Measurements from ENCODE around the gene TRIML1. TPM values are rescaled to one million over a fixed set of nuclear protein-coding genes. Genes with fewer than 3 reads are reported as not detected.

Gene TRIML1
- total RNA-seq, 1 donor from 2014 or later: not detected

DNA sequence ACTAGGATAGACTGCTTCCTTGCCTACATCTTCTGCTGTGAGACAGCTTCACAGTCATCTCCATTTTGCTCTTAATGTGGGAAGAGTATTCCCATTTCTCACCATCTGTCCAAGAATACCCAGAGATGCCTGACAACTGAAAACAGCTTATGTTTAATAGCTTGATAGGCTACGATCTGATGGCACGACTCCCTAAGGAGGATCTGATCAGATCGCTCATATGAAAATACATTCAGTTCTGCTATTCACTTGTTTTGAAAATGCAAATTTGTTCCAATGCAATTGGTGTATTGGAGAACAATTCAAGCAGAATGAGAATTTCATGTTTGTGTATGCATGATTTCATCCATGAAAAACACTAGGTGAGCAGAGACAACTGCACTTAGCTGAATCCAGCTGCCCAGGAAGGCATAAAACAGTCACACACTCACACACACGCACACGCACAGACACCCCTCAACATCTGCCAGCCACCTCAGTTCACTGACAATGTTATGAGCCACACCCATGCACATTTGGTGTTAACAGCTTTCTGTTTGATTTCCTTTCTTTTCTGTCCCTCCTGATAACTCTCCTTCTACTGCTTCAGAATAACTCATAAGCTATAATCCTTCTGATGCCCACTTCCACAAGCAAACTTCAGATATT, 29.6 kb downstream of the TRIML1 start:
- Mint-ChIP-seq H3K27ac (no peak overlapping the region), H3K9me3 (no peaks in the 10 kb centered on the region), H3K4me3 (no peak overlapping the region), H3K36me3 (no peaks in the 10 kb centered on the region), H3K4me1 (peaks cover 12% of the 10 kb centered on the region), H3K27me3 (ENCODE audit: insufficient read depth, low read depth) (no peaks in the 10 kb centered on the region)
- H3K4me2 ChIP-seq: no peak overlapping the region
- no peak overlapping the region for H3K9ac ChIP-seq
- H3K4me1 ChIP-seq: no peaks in the 10 kb centered on the region
- H3K79me2 ChIP-seq (ENCODE audit: low read depth): no peaks in the 10 kb centered on the region
- H4K20me1 ChIP-seq (ENCODE audit: low read depth): no peaks in the 10 kb centered on the region
- no peaks in the 10 kb centered on the region for H3F3A ChIP-seq (ENCODE audit: low read depth)
- no peaks in the 10 kb centered on the region for H3K27me3 ChIP-seq
- no peak overlapping the region for H3K27ac ChIP-seq
- no peaks in the 10 kb centered on the region for H3K9me3 ChIP-seq (ENCODE audit: low read depth)
- no peak overlapping the region for H2AFZ ChIP-seq (replicated peaks)
- no peak overlapping the region for H3K4me3 ChIP-seq
- no peaks in the 10 kb centered on the region for H3K36me3 ChIP-seq
- TF ChIP-seq, protein P1, sequence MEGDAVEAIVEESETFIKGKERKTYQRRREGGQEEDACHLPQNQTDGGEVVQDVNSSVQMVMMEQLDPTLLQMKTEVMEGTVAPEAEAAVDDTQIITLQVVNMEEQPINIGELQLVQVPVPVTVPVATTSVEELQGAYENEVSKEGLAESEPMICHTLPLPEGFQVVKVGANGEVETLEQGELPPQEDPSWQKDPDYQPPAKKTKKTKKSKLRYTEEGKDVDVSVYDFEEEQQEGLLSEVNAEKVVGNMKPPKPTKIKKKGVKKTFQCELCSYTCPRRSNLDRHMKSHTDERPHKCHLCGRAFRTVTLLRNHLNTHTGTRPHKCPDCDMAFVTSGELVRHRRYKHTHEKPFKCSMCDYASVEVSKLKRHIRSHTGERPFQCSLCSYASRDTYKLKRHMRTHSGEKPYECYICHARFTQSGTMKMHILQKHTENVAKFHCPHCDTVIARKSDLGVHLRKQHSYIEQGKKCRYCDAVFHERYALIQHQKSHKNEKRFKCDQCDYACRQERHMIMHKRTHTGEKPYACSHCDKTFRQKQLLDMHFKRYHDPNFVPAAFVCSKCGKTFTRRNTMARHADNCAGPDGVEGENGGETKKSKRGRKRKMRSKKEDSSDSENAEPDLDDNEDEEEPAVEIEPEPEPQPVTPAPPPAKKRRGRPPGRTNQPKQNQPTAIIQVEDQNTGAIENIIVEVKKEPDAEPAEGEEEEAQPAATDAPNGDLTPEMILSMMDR (IDR thresholded peaks at IDR 0.05): no peak
- TF ChIP-seq EZH2 (IDR thresholded peaks at IDR 0.05) (no peak), EZH2phosphoT487 (IDR thresholded peaks at IDR 0.05) (no peak)
- no peak for DNase-seq (ENCODE audit: low spot score)

DNA sequence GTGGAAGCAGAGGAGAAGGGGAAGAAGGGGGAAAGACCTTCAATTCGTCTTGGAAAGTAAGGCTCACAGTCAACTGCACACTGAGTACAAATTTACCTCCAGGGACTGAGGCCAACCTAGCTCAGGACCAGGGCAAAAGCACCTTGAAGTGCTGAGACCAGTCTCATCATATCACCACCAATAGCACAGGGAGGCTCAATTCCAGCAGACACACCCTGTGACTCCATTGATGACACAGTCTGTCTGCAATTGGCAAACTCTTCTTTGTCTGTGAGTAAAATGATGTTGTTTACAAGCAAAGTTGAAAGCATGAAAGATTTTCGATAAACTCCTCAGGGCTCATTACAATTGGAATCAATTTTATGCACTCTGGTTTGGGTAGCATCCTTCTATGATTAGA, 32.3 kb downstream of the TRIML1 start:
- H3K27me3 Mint-ChIP-seq (ENCODE audit: insufficient read depth, low read depth): no peaks in the 10 kb centered on the region
- Histone ChIP-seq H3K79me2 (ENCODE audit: low read depth) (no peaks in the 10 kb centered on the region), H2AFZ (replicated peaks) (no peak overlapping the region)

DNA sequence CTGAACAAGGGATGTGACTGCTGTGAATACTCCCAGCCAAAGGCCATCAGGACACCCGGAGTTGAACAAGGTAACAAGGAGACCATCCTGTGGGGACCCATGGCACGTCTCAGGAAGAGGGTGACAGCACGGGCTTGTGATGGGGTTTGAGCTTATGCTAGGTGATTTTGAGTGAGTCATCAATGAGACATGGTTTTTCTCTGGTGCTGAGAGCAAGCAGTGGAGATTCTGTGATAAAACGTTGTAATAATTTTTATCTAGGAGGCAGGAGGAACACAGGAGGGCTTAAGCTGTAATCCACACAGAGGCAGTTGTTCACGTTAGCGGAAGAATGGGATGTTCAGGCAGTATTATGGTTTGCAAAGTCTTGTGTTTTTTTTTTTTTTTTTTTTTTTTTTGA, 36.0 kb downstream of the TRIML1 start:
- no peak for DNase-seq (ENCODE audit: low spot score)
- Mint-ChIP-seq H3K9me3 (peaks cover 8% of the 10 kb centered on the region), H3K27ac (no peak overlapping the region), H3K36me3 (no peaks in the 10 kb centered on the region), H3K27me3 (ENCODE audit: insufficient read depth, low read depth) (no peaks in the 10 kb centered on the region), H3K4me3 (no peak overlapping the region), H3K4me1 (no peaks in the 10 kb centered on the region)
- TF ChIP-seq EZH2phosphoT487 (IDR thresholded peaks at IDR 0.05) (no peak), EZH2 (IDR thresholded peaks at IDR 0.05) (no peak)
- TF ChIP-seq, protein P1 (IDR thresholded peaks at IDR 0.05): no peak
- no peak overlapping the region for H3K9ac ChIP-seq
- no peaks in the 10 kb centered on the region for H3K36me3 ChIP-seq
- no peak overlapping the region for H3K27ac ChIP-seq
- no peaks in the 10 kb centered on the region for H4K20me1 ChIP-seq (ENCODE audit: low read depth)
- no peaks in the 10 kb centered on the region for H3F3A ChIP-seq (ENCODE audit: low read depth)
- H3K27me3 ChIP-seq: no peaks in the 10 kb centered on the region
- no peaks in the 10 kb centered on the region for H3K4me1 ChIP-seq
- H3K79me2 ChIP-seq (ENCODE audit: low read depth): no peaks in the 10 kb centered on the region
- H3K4me3 ChIP-seq: no peak overlapping the region
- no peaks in the 10 kb centered on the region for H3K9me3 ChIP-seq (ENCODE audit: low read depth)
- no peak overlapping the region for H2AFZ ChIP-seq (replicated peaks)
- H3K4me2 ChIP-seq: no peak overlapping the region

More for the DNA sequence above, 32.3 kb downstream of the TRIML1 start:
- H3K27me3 ChIP-seq: no peaks in the 10 kb centered on the region
- TF ChIP-seq, protein P1 (IDR thresholded peaks at IDR 0.05): no peak
- TF ChIP-seq EZH2phosphoT487 (IDR thresholded peaks at IDR 0.05): no peak
- no peak for TF ChIP-seq EZH2 (IDR thresholded peaks at IDR 0.05)
- peaks cover 4% of the 10 kb centered on the region for H3K9me3 Mint-ChIP-seq
- no peak overlapping the region for H3K27ac ChIP-seq
- no peak overlapping the region for H3K4me2 ChIP-seq
- H3K4me3 Mint-ChIP-seq: no peak overlapping the region
- no peak overlapping the region for H3K4me3 ChIP-seq
- DNase-seq (ENCODE audit: low spot score): no peak
- H3K27ac Mint-ChIP-seq: no peak overlapping the region
- no peaks in the 10 kb centered on the region for H3K9me3 ChIP-seq (ENCODE audit: low read depth)
- no peaks in the 10 kb centered on the region for H4K20me1 ChIP-seq (ENCODE audit: low read depth)
- no peaks in the 10 kb centered on the region for H3K4me1 ChIP-seq
- H3F3A ChIP-seq (ENCODE audit: low read depth): no peaks in the 10 kb centered on the region
- H3K36me3 Mint-ChIP-seq: no peaks in the 10 kb centered on the region
- H3K36me3 ChIP-seq: no peaks in the 10 kb centered on the region
- H3K9ac ChIP-seq: no peak overlapping the region
- H3K4me1 Mint-ChIP-seq: peaks cover 12% of the 10 kb centered on the region

All from neural progenitor cell (in vitro differentiated cells).